ENCODE results near the gene HOATZ. TPM values are rescaled to one million over a fixed set of nuclear protein-coding genes. Genes with fewer than 3 reads are reported as not detected.

The HOATZ gene
- total RNA-seq, 4 donors from 2014 or later = not detected

DNA sequence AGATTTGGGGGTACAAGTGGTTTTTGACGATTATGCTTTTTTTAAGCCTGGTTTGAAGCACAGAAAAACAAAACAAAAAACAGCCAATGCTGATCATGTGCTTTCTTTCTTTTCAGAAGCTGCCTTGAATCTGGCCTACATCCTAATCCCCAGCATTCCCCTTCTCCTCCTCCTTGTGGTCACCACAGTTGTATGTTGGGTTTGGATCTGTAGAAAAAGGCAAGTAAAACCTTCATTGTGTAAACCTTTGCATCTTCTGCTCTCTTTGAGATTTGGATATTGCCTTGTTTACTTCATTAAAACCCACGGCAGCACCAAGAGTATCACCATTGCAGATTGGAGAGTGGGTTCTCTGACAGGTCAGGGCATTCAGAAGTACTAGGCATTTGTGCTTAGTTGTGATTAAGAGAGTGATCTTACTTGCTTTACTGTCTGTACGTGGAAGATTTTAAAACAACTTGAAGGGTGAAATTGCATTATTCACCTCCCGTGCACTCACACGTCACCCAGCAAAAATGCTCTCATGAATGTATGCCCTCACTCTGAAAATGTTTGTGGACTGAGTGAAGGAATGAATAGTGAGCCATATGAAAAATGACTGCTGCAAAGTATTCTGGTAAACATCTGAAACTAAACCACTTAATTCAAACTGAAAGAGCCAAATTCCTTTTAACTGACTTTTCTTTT, 43.0 kb downstream of the HOATZ start:
- ATAC-seq (ENCODE audit: low FRiP score) = peak; percentile 89
- TF ChIP-seq, protein P1, sequence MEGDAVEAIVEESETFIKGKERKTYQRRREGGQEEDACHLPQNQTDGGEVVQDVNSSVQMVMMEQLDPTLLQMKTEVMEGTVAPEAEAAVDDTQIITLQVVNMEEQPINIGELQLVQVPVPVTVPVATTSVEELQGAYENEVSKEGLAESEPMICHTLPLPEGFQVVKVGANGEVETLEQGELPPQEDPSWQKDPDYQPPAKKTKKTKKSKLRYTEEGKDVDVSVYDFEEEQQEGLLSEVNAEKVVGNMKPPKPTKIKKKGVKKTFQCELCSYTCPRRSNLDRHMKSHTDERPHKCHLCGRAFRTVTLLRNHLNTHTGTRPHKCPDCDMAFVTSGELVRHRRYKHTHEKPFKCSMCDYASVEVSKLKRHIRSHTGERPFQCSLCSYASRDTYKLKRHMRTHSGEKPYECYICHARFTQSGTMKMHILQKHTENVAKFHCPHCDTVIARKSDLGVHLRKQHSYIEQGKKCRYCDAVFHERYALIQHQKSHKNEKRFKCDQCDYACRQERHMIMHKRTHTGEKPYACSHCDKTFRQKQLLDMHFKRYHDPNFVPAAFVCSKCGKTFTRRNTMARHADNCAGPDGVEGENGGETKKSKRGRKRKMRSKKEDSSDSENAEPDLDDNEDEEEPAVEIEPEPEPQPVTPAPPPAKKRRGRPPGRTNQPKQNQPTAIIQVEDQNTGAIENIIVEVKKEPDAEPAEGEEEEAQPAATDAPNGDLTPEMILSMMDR (IDR thresholded peaks at IDR 0.05) = no peak
- no peak for DNase-seq (ENCODE audit: low spot score)

DNA sequence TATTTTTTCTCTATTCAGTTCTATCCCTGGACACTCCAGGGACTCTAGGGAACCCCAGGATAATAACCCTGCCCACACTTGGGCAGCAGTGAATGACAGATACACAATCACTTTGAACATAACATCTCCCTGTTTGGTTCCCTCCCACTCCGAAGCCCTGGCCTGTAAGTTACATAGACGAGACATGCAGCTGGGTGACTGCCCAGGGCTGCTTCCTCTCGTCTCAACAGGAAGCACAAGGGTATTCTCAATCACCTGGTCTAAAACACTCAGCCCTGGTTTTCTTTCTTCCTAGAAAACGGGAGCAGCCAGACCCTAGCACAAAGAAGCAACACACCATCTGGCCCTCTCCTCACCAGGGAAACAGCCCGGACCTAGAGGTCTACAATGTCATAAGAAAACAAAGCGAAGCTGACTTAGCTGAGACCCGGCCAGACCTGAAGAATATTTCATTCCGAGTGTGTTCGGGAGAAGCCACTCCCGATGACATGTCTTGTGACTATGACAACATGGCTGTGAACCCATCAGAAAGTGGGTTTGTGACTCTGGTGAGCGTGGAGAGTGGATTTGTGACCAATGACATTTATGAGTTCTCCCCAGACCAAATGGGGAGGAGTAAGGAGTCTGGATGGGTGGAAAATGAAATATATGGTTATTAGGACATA, 45.4 kb downstream of the HOATZ start:
- TF ChIP-seq, protein P1 (IDR thresholded peaks at IDR 0.05) = no peak

DNA sequence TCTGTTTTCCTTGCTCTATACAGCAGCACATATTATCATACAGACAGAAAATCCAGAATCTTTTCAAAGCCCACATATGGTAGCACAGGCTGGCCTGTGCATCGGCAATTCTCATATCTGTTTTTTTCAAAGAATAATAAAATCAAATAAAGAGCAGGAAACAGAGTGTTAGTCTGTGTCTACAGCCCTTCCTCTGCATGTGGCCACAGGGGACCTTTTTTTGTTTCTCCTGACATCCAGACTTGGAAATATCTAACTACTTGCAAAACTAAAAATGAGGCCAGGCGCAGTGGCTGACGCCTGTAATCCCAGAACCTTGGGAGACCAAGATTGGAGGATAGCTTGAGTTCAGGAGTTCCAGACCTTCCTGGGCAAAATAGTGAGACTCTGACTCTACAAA, 46.2 kb downstream of the HOATZ start:
- TF ChIP-seq, protein P1 (IDR thresholded peaks at IDR 0.05) = no peak
- DNase-seq (ENCODE audit: low spot score) = no peak
- ATAC-seq (ENCODE audit: low FRiP score) = no peak

More for the DNA sequence above, 45.4 kb downstream of the HOATZ start:
- DNase-seq (ENCODE audit: low spot score) = no peak
- ATAC-seq (ENCODE audit: low FRiP score) = no peak

DNA sequence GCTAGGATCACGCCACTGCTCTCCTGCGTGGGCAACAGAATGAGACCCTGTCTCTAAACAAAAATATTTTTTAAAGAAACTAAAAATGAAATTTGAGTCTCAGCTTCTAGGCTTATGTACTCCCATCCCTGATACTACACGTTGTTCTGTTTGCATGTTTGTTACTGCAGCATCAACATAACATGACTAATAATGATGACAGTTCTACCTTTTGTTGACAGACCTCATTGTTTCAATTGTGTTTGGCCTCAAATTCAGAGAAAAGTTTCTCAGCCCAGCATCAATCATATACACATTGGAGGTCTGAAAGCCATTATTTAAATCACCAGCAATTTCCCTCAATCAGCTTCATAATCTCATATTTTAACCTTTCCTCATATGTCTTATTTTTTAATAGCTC, 46.7 kb downstream of the HOATZ start:
- TF ChIP-seq, protein P1 (IDR thresholded peaks at IDR 0.05) = no peak
- no peak for ATAC-seq (ENCODE audit: low FRiP score)

DNA sequence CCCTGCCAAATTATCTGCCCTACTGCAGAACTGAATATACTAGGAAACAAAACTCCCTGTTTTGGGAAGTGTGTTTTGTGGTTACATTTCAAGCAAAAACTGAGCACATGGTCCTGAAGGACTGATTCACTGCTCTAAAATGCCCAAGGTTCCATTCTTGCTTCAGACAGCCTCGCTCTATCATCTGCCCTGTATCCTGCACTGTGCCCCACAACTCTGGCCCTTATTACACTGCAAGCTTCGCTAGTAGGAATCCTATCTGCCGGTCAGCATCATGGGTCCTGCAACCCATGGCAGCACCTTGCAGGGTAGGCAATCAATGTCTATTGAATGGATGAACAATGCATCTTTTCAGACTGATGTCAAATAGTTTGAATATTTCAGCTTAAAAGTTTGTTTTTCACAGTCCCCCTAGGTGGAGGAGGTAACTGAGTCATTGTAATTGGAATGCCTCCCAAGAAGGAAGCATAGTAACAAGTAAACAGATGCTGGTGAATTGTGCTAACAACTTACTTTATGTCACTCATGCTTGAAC, 47.3 kb downstream of the HOATZ start:
- no peak for DNase-seq (ENCODE audit: low spot score)
- TF ChIP-seq, protein P1 (IDR thresholded peaks at IDR 0.05) = no peak
- ATAC-seq (ENCODE audit: low FRiP score) = peak; percentile 60

More for the DNA sequence above, 46.7 kb downstream of the HOATZ start:
- no peak for DNase-seq (ENCODE audit: low spot score)

DNA sequence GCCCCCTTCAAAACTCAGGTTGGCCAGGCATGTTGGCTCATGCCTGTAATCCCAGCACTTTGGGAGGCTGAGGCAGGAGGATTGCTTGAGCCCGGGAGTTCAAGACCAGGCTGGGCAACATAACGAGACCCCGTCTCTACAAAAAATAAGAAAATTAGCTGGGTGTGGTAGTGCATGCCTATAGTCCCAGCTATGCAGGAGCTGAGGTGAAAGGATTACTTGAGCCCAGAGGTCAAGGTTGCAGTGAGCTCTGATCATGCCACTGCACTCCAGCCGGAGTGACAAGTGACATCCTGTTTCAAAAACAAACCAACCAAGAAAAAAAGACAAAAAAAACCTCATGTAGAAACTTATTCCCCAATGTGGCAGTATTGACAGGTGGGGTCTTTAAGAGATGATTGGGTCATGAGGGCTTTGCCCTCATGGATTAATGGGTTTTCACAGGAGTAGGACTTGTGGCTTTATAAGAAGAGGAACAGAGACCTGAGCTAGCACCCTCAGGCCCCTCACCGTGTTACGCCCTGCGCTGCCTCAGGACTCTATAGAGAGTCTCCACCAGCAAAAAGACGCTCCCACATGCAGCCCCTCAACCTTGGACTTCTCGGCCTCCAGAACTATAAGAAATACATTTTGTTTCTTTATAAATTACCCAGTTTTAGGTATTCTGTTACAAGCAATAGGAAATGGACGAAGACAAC, 48.3 kb downstream of the HOATZ start:
- TF ChIP-seq, protein P1 (IDR thresholded peaks at IDR 0.05) = no peak

More for the DNA sequence above, 48.3 kb downstream of the HOATZ start:
- ATAC-seq (ENCODE audit: low FRiP score) (no peak), DNase-seq (ENCODE audit: low spot score) (no peak)

Measured in omental fat pad (tissue), 4 donors.